Activated T-cell treated with anti-CD3 and anti-CD28 coated beads, Interleukin-2, amount 50 U/mL, for 72 hours (primary cell): ENCODE data around the gene SPDYE4. TPM values are rescaled to one million over a fixed set of nuclear protein-coding genes. Genes with fewer than 3 reads are reported as not detected.

Source experiments
- ATAC-seq, 2 donors: fragments of 150-1000 bp; cut with Tn5 transposase; replicated peaks in 1 of 2; 2 replicates each; pipeline ENCODE4 v1.10.0; 2021; ENCODE audit warnings: moderate library complexity in 2 of 2, mild to moderate bottlenecking in 1 of 2
- DNase-seq, 2 donors: peaks; one replicate each; pipeline ENCODE4 v3.0.0; 2021 to 2022; ENCODE audit warnings: mixed read lengths in 1 of 2
- H3K27ac Mint-ChIP-seq: one replicate; pipeline ENCODE4 v1.8.0; 2022; ENCODE audit warnings: mild to moderate bottlenecking, moderate library complexity, mixed read lengths
- H3K27me3 Mint-ChIP-seq: one replicate; pipeline ENCODE4 v1.8.0; 2022; ENCODE audit warnings: low read depth, mixed read lengths
- H3K36me3 Mint-ChIP-seq, 2 donors: one replicate each; pipeline ENCODE4 v1.8.0; 2022; ENCODE audit warnings: mixed read lengths in 2 of 2, mild to moderate bottlenecking in 1 of 2; ENCODE audit not compliant: insufficient read depth in 2 of 2
- H3K4me1 Mint-ChIP-seq: one replicate; pipeline ENCODE4 v1.8.0; 2022; ENCODE audit warnings: low read depth, mixed read lengths
- H3K4me3 Mint-ChIP-seq, 2 donors: one replicate each; pipeline ENCODE4 v1.8.0; 2022; ENCODE audit warnings: mild to moderate bottlenecking in 2 of 2, mixed read lengths in 2 of 2, moderate library complexity in 2 of 2
- H3K9me3 Mint-ChIP-seq, 2 donors: one replicate each; pipeline ENCODE4 v1.8.0; 2022; ENCODE audit warnings: mixed read lengths in 2 of 2
- total RNA-seq, 2 donors: library from RNA; stranded (reverse); gene quantifications; one replicate each; pipeline ENCODE4 v1.2.3, GENCODE V29; 2022

Gene SPDYE4
- total RNA-seq, 2 donors from 2014 or later = not detected

- Mint-ChIP-seq H3K36me3 (peaks cover 2% of the 10 kb centered on the region in 2 donors), H3K4me3 (no peak overlapping the region), H3K4me1 (peaks cover 6% of the 10 kb centered on the region), H3K27me3 (no peaks in the 10 kb centered on the region), H3K9me3 (peaks cover 4% of the 10 kb centered on the region in 2 donors), H3K27ac (no peak overlapping the region)
- DNase-seq (no peak), ATAC-seq (no peak)
Observed at GRCh38 chr17:8794636-8795035, 36.3 kb upstream of the SPDYE4 start.

- ATAC-seq (no peak), DNase-seq (no peak)
- Mint-ChIP-seq H3K9me3 (peaks cover 4% of the 10 kb centered on the region in 2 donors), H3K27ac (no peak overlapping the region), H3K4me1 (peaks cover 6% of the 10 kb centered on the region), H3K27me3 (no peaks in the 10 kb centered on the region), H3K4me3 (no peak overlapping the region), H3K36me3 (peaks cover 2% of the 10 kb centered on the region in 2 donors)
Observed at GRCh38 chr17:8793649-8794048, 35.3 kb upstream of the SPDYE4 start.

- peaks cover 6% of the 10 kb centered on the region for H3K4me1 Mint-ChIP-seq
- H3K4me3 Mint-ChIP-seq = no peak overlapping the region
- no peak overlapping the region for H3K27ac Mint-ChIP-seq
- peaks cover 4% of the 10 kb centered on the region in 2 donors for H3K9me3 Mint-ChIP-seq
- ATAC-seq (no peak), DNase-seq (no peak)
- no peaks in the 10 kb centered on the region for H3K27me3 Mint-ChIP-seq
- H3K36me3 Mint-ChIP-seq = peaks cover 2% of the 10 kb centered on the region in 2 donors
Observed at GRCh38 chr17:8792646-8793045, 34.3 kb upstream of the SPDYE4 start.

- Mint-ChIP-seq H3K27me3 (no peaks in the 10 kb centered on the region), H3K36me3 (peaks cover 2% of the 10 kb centered on the region in 2 donors), H3K9me3 (peaks cover 4% of the 10 kb centered on the region in 2 donors), H3K4me3 (no peak overlapping the region), H3K4me1 (peaks cover 6% of the 10 kb centered on the region), H3K27ac (no peak overlapping the region)
- DNase-seq = no peak
- ATAC-seq = peak; percentile 46 to 58
Observed at GRCh38 chr17:8791910-8792270, 33.5 kb upstream of the SPDYE4 start.

- no peak overlapping the region for H3K27ac Mint-ChIP-seq
- no peak overlapping the region for H3K4me3 Mint-ChIP-seq
- no peak for DNase-seq
- H3K36me3 Mint-ChIP-seq = peaks cover 2% of the 10 kb centered on the region in 2 donors
- H3K4me1 Mint-ChIP-seq = peaks cover 6% of the 10 kb centered on the region
- no peak for ATAC-seq
- peaks cover 4% of the 10 kb centered on the region in 2 donors for H3K9me3 Mint-ChIP-seq
- H3K27me3 Mint-ChIP-seq = no peaks in the 10 kb centered on the region
Observed at GRCh38 chr17:8791248-8791909, 33.0 kb upstream of the SPDYE4 start.

GRCh38 chr17:8789743-8790142, 31.4 kb upstream of the SPDYE4 start:
- DNase-seq (no peak), ATAC-seq (no peak)
- no peaks in the 10 kb centered on the region for H3K27me3 Mint-ChIP-seq
- no peak overlapping the region for H3K27ac Mint-ChIP-seq
- peaks cover 4% of the 10 kb centered on the region in 2 donors for H3K9me3 Mint-ChIP-seq
- H3K36me3 Mint-ChIP-seq = peaks cover 2% of the 10 kb centered on the region in 2 donors
- no peak overlapping the region for H3K4me3 Mint-ChIP-seq
- H3K4me1 Mint-ChIP-seq = peaks cover 10% of the 10 kb centered on the region

- Mint-ChIP-seq H3K36me3 (peaks cover 2% of the 10 kb centered on the region in 2 donors), H3K27ac (no peak overlapping the region), H3K4me3 (no peak overlapping the region), H3K27me3 (no peaks in the 10 kb centered on the region), H3K9me3 (peaks cover 4% of the 10 kb centered on the region in 2 donors), H3K4me1 (peaks cover 10% of the 10 kb centered on the region)
- no peak for ATAC-seq
- DNase-seq = no peak
Observed at GRCh38 chr17:8788998-8789397, 30.7 kb upstream of the SPDYE4 start.

- H3K36me3 Mint-ChIP-seq = no peaks in the 10 kb centered on the region
- peaks cover 4% of the 10 kb centered on the region for H3K4me1 Mint-ChIP-seq
- no peak overlapping the region for H3K4me3 Mint-ChIP-seq
- ATAC-seq (peak; percentile 44 to 60), DNase-seq (peak; percentile 64 to 65)
- H3K27me3 Mint-ChIP-seq = no peaks in the 10 kb centered on the region
- H3K27ac Mint-ChIP-seq = no peak overlapping the region
- H3K9me3 Mint-ChIP-seq = no peaks in the 10 kb centered on the region
Observed at GRCh38 chr17:8785547-8786413, 27.4 kb upstream of the SPDYE4 start.

GRCh38 chr17:8782176-8782575, 23.8 kb upstream of the SPDYE4 start:
- Mint-ChIP-seq H3K27ac (no peak overlapping the region), H3K36me3 (no peaks in the 10 kb centered on the region), H3K27me3 (no peaks in the 10 kb centered on the region), H3K4me1 (peaks cover 4% of the 10 kb centered on the region), H3K9me3 (no peaks in the 10 kb centered on the region), H3K4me3 (no peak overlapping the region)
- DNase-seq (no peak), ATAC-seq (no peak)

- DNase-seq = no peak
- peaks cover 4% of the 10 kb centered on the region for H3K4me1 Mint-ChIP-seq
- no peaks in the 10 kb centered on the region for H3K36me3 Mint-ChIP-seq
- no peak overlapping the region for H3K27ac Mint-ChIP-seq
- no peak overlapping the region for H3K4me3 Mint-ChIP-seq
- no peak for ATAC-seq
- H3K9me3 Mint-ChIP-seq = no peaks in the 10 kb centered on the region
- no peaks in the 10 kb centered on the region for H3K27me3 Mint-ChIP-seq
Observed at GRCh38 chr17:8781776-8782175, 23.4 kb upstream of the SPDYE4 start.

GRCh38 chr17:8776881-8777280, 18.5 kb upstream of the SPDYE4 start:
- H3K36me3 Mint-ChIP-seq = peaks cover 0 to 2% of the 10 kb centered on the region in 2 donors
- no peaks in the 10 kb centered on the region for H3K4me1 Mint-ChIP-seq
- H3K9me3 Mint-ChIP-seq = peaks cover 0 to 1% of the 10 kb centered on the region in 2 donors
- no peak overlapping the region for H3K27ac Mint-ChIP-seq
- DNase-seq = no peak
- H3K27me3 Mint-ChIP-seq = peaks cover 11% of the 10 kb centered on the region
- ATAC-seq = no peak
- no peak overlapping the region for H3K4me3 Mint-ChIP-seq

- H3K4me1 Mint-ChIP-seq = no peaks in the 10 kb centered on the region
- H3K27me3 Mint-ChIP-seq = peaks cover 11% of the 10 kb centered on the region
- no peak overlapping the region for H3K27ac Mint-ChIP-seq
Observed at GRCh38 chr17:8776248-8776647, 17.9 kb upstream of the SPDYE4 start.

GRCh38 chr17:8766731-8767130, 8.4 kb upstream of the SPDYE4 start:
- H3K27me3 Mint-ChIP-seq = no peaks in the 10 kb centered on the region
- H3K4me1 Mint-ChIP-seq = no peaks in the 10 kb centered on the region
- H3K4me3 Mint-ChIP-seq = no peak overlapping the region
- DNase-seq = no peak
- peaks cover 0 to 2% of the 10 kb centered on the region in 2 donors for H3K9me3 Mint-ChIP-seq
- no peak overlapping the region for H3K27ac Mint-ChIP-seq
- no peaks in the 10 kb centered on the region for H3K36me3 Mint-ChIP-seq
- ATAC-seq = no peak

More at GRCh38 chr17:8776248-8776647, 17.9 kb upstream of the SPDYE4 start:
- peaks cover 0 to 1% of the 10 kb centered on the region in 2 donors for H3K9me3 Mint-ChIP-seq
- H3K36me3 Mint-ChIP-seq = peaks cover 0 to 2% of the 10 kb centered on the region in 2 donors
- H3K4me3 Mint-ChIP-seq = no peak overlapping the region
- ATAC-seq = no peak
- DNase-seq = no peak
